HG02973 (cell line): ENCODE data around the gene IL15RA.
"Not testable (repeated sequence)": the region's sequence is repeated elsewhere in the genome, so short reads cannot be mapped to it uniquely, and the experiment has no call there.

Experiments used
- ATAC-seq: cut with Tn5 transposase; IDR thresholded peaks from one replicate; pipeline ENCODE4 v1.9.1; 2021; ENCODE audit warnings: moderate library complexity; ENCODE audit not compliant: unreplicated experiment

The IL15RA gene

GRCh38 chr10:5970527-5970926 is 6.8 kb downstream of the IL15RA start:
- no peak for ATAC-seq

GRCh38 chr10:5970066-5970465 is 7.3 kb downstream of the IL15RA start:
- ATAC-seq, result no peak

- no peak for ATAC-seq
Observed at GRCh38 chr10:5968681-5969453, 8.5 kb downstream of the IL15RA start.

- no peak for ATAC-seq
Observed at GRCh38 chr10:5968037-5968680, 9.2 kb downstream of the IL15RA start.

GRCh38 chr10:5965266-5965665 is 12.1 kb downstream of the IL15RA start:
- ATAC-seq, result no peak

GRCh38 chr10:5964736-5965135 is 12.6 kb downstream of the IL15RA start:
- no peak for ATAC-seq

GRCh38 chr10:5963591-5963990 is 13.8 kb downstream of the IL15RA start:
- ATAC-seq, result no peak

- no peak for ATAC-seq
Observed at GRCh38 chr10:5963071-5963470, 14.3 kb downstream of the IL15RA start.

GRCh38 chr10:5962358-5962940 is 14.9 kb downstream of the IL15RA start:
- ATAC-seq, result not testable (repeated sequence)

GRCh38 chr10:5961405-5962100 is 15.8 kb downstream of the IL15RA start:
- no peak for ATAC-seq

- ATAC-seq, result not testable (repeated sequence)
Observed at GRCh38 chr10:5960973-5961275, 16.4 kb downstream of the IL15RA start.

GRCh38 chr10:5960070-5960972 is 17.0 kb downstream of the IL15RA start:
- no peak for ATAC-seq

- no peak for ATAC-seq
Observed at GRCh38 chr10:5959581-5960069, 17.7 kb downstream of the IL15RA start.

- no peak for ATAC-seq
Observed at GRCh38 chr10:5959142-5959541, 18.2 kb downstream of the IL15RA start.

- ATAC-seq, result no peak
Observed at GRCh38 chr10:5958675-5959074, 18.7 kb downstream of the IL15RA start.

- ATAC-seq, result no peak
Observed at GRCh38 chr10:5958077-5958476, 19.3 kb downstream of the IL15RA start.

- ATAC-seq, result no peak
Observed at GRCh38 chr10:5956146-5956936, 21.0 kb downstream of the IL15RA start.

GRCh38 chr10:5953676-5954075 is 23.7 kb downstream of the IL15RA start:
- ATAC-seq, result no peak

GRCh38 chr10:5952731-5953385 is 24.5 kb downstream of the IL15RA start:
- no peak for ATAC-seq
